ENCODE results near the gene SPATA32.

- TF ChIP-seq CTCF (IDR thresholded peaks at IDR 0.05): no peak
- TF ChIP-seq POLR2A (IDR thresholded peaks at IDR 0.05): no peak
Observed at GRCh38 chr17:45293413-45294211, 31.7 kb upstream of the SPATA32 start.

All from thyroid gland (tissue), 4 donors.